NT2/D1 (cell line): ENCODE measurements around the gene KIAA0513.

Experiments used
- YY1 ChIP-seq: IDR thresholded peaks from 2 replicates; pipeline ENCODE4 v1.6.1; 2011; ENCODE audit not compliant: insufficient read length, insufficient read depth
- ZNF274 ChIP-seq: IDR thresholded peaks from 2 replicates; pipeline ENCODE4 v1.6.1; 2011; ENCODE audit warnings: mild to moderate bottlenecking, low read depth, low read length

DNA sequence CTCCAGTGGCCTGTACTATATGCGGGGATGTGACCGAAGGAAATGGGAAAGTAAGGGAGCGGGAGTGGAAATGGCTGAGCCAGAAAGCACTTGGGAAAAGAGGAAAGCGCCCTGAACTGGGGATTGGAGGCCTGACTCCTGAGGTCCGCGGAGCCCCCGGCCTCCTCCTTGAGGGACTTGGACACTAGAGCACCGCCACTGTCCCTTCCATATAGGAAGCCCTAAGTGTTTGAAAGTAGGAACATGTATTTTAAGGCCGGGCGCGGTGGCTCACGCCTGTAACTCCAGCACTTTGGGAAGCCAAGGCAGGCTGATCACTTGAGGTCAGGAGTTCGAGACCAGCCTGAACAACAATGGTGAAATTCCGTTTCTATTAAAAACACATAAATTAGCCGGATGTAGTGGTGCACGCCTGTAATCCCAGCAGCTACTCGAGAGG lies 15.7 kb upstream of the KIAA0513 start:
- TF ChIP-seq YY1 (no peak), ZNF274 (no peak)
